MM.1S (cell line): Measurements from ENCODE around the gene UBXN2A.
A peak's percentile ranks its signal among the peaks of the same experiment; 100 is the strongest.

Experiments
- DNase-seq: peaks from one replicate; pipeline ENCODE4 v3.0.0-alpha.2; 2015
- H2AFZ ChIP-seq: fragments of 300-600 bp; sonication (generic); 2 replicates; pipeline ENCODE4 v1.6.0; 2016; ENCODE audit warnings: antibody characterized with exemption, low read length
- H3F3A ChIP-seq: fragments of 300-600 bp; sonication (generic); 2 replicates; pipeline ENCODE4 v1.6.1; 2016; ENCODE audit warnings: mild to moderate bottlenecking, antibody characterized with exemption, low read length, moderate library complexity, mixed read lengths; ENCODE audit not compliant: insufficient read depth
- H3K27ac ChIP-seq: fragments of 300-600 bp; sonication (generic); 2 replicates; pipeline ENCODE4 v1.5.1; 2016; ENCODE audit warnings: mild to moderate bottlenecking, low read length
- H3K27me3 ChIP-seq: fragments of 300-600 bp; sonication (generic); replicated peaks from 2 replicates; pipeline ENCODE4 v1.6.0; 2016; ENCODE audit warnings: low read length; ENCODE audit not compliant: insufficient read depth
- H3K36me3 ChIP-seq: fragments of 300-600 bp; sonication (generic); replicated peaks from 2 replicates; pipeline ENCODE4 v1.6.1; 2016; ENCODE audit warnings: mild to moderate bottlenecking, low read length, mixed read lengths; ENCODE audit not compliant: insufficient read depth
- H3K4me1 ChIP-seq: fragments of 300-600 bp; sonication (generic); 2 replicates; pipeline ENCODE4 v1.6.1; 2016; ENCODE audit warnings: low read length, mixed read lengths
- H3K4me2 ChIP-seq: fragments of 300-600 bp; sonication (generic); 2 replicates; pipeline ENCODE4 v1.6.0; 2016; ENCODE audit warnings: low read depth, low read length
- H3K4me3 ChIP-seq: fragments of 300-600 bp; sonication (generic); 2 replicates; pipeline ENCODE4 v1.5.1; 2016; ENCODE audit warnings: low read length, mixed read lengths
- H3K79me2 ChIP-seq: fragments of 300-600 bp; sonication (generic); 2 replicates; pipeline ENCODE4 v1.6.1; 2016; ENCODE audit warnings: mixed run types, low read length, mixed read lengths
- H3K9ac ChIP-seq: fragments of 300-600 bp; sonication (generic); 2 replicates; pipeline ENCODE4 v1.6.1; 2016; ENCODE audit warnings: low read length, mixed read lengths
- H3K9me2 ChIP-seq: fragments of 300-600 bp; sonication (generic); replicated peaks from 2 replicates; pipeline ENCODE4 v1.6.1; 2016; ENCODE audit warnings: mild to moderate bottlenecking, low read length, mixed read lengths; ENCODE audit not compliant: insufficient read depth
- H3K9me3 ChIP-seq: fragments of 300-600 bp; sonication (generic); replicated peaks from 2 replicates; pipeline ENCODE4 v1.6.1; 2016; ENCODE audit warnings: mild to moderate bottlenecking, low read length, mixed read lengths; ENCODE audit not compliant: insufficient read depth
- H4K20me1 ChIP-seq: fragments of 300-600 bp; sonication (generic); 2 replicates; pipeline ENCODE4 v1.6.1; 2016; ENCODE audit warnings: mild to moderate bottlenecking, low read length, moderate library complexity, mixed read lengths; ENCODE audit not compliant: insufficient read depth
- CTCF ChIP-seq: fragments of 300-600 bp; sonication (generic); IDR thresholded peaks from 2 replicates; pipeline ENCODE4 v1.5.1; 2016; ENCODE audit warnings: antibody characterized with exemption, low read length, mixed read lengths
- EZH2 ChIP-seq: fragments of 300-600 bp; sonication (generic); optimal IDR thresholded peaks from 2 replicates; pipeline ENCODE3; 2017; ENCODE audit warnings: low read depth, mild to moderate bottlenecking, antibody characterized with exemption, low read length, mixed read lengths
- EZH2phosphoT487 ChIP-seq: fragments of 300-600 bp; sonication (generic); IDR thresholded peaks from 2 replicates; pipeline ENCODE4 v1.6.1; 2018; ENCODE audit warnings: antibody characterized with exemption, low read length

UBXN2A gene

GRCh38 chr2:23926750-23927571 lies 13.3 kb upstream of the UBXN2A start, which contains the start of gene ATAD2B:
Gene ATAD2B (minus strand): TSS chr2:23927123. CDS start chr2:23926770, 353 bp downstream.
- peak within 1 kb of the TSS; percentile 79 for H3K4me3 ChIP-seq
- no peaks in the 10 kb centered on the region for H3K9me3 ChIP-seq
- DNase-seq: peak; percentile 95
- H3K9me2 ChIP-seq: no peaks in the 10 kb centered on the region
- H3K36me3 ChIP-seq: no peaks in the 10 kb centered on the region
- peaks cover 31% of the 10 kb centered on the region for H3F3A ChIP-seq
- peak within 1 kb of the TSS; percentile 87 for H2AFZ ChIP-seq
- peaks cover 37% of the 10 kb centered on the region; the same call in 1 of the 2 replicates for H3K79me2 ChIP-seq
- H3K4me1 ChIP-seq: peaks cover 21% of the 10 kb centered on the region
- H3K27me3 ChIP-seq: peaks cover 10% of the 10 kb centered on the region
- no peaks in the 10 kb centered on the region for H4K20me1 ChIP-seq
- TF ChIP-seq EZH2phosphoT487 (no peak), CTCF (peak; percentile 77)
- peak within 1 kb of the TSS; percentile 97 for H3K27ac ChIP-seq
- peak within 1 kb of the TSS; percentile 93 for H3K9ac ChIP-seq
- peak within 1 kb of the TSS; percentile 91 for H3K4me2 ChIP-seq

GRCh38 chr2:23934259-23934658 lies 6.0 kb upstream of the UBXN2A start:
- Histone ChIP-seq H3K27ac (no peak overlapping the region), H3K9me3 (no peaks in the 10 kb centered on the region), H2AFZ (no peak overlapping the region), H3K79me2 (no peaks in the 10 kb centered on the region), H3K4me3 (no peak overlapping the region), H3K4me2 (no peak overlapping the region), H3K9ac (no peak overlapping the region), H3K4me1 (no peaks in the 10 kb centered on the region), H3K36me3 (no peaks in the 10 kb centered on the region), H3F3A (no peaks in the 10 kb centered on the region), H3K9me2 (no peaks in the 10 kb centered on the region), H3K27me3 (peaks cover 8% of the 10 kb centered on the region), H4K20me1 (no peaks in the 10 kb centered on the region)
- DNase-seq: no peak
- TF ChIP-seq EZH2: no peak
- no peak for TF ChIP-seq CTCF
- TF ChIP-seq EZH2phosphoT487: no peak

GRCh38 chr2:23940718-23941620 lies 706 bp downstream of the UBXN2A start:
- Histone ChIP-seq H3K36me3 (no peaks in the 10 kb centered on the region), H2AFZ (peak overlapping the region; percentile 5; the same call in 1 of the 2 replicates), H3K27ac (peak overlapping the region; percentile 64), H3K4me2 (peak overlapping the region; percentile 71), H3K9me3 (no peaks in the 10 kb centered on the region), H3K27me3 (peaks cover 10% of the 10 kb centered on the region), H3K79me2 (peaks cover 51% of the 10 kb centered on the region), H3K9me2 (no peaks in the 10 kb centered on the region), H3K4me3 (peak overlapping the region; percentile 74), H3K4me1 (no peaks in the 10 kb centered on the region), H3K9ac (peak overlapping the region; percentile 60), H4K20me1 (no peaks in the 10 kb centered on the region; the same call in 1 of the 2 replicates), H3F3A (peaks cover 7% of the 10 kb centered on the region)
- TF ChIP-seq EZH2 (no peak), CTCF (no peak), EZH2phosphoT487 (no peak)
- peak; percentile 89 for DNase-seq
